A673 (cell line): ENCODE results near the gene AFG3L2.

ENCODE experiments used
- CTCF ChIP-seq: fragments of 300-800, 200-600 bp; sonication (generic); conservative IDR thresholded peaks from 2 replicates; pipeline ENCODE4 v1.5.1; 2017; ENCODE audit warnings: low read depth, mild to moderate bottlenecking, antibody characterized with exemption, low read length, moderate library complexity, mixed read lengths
- EZH2 ChIP-seq: fragments of 200-600 bp; sonication (generic); IDR thresholded peaks from 2 replicates; pipeline ENCODE4 v1.6.1; 2017; ENCODE audit warnings: borderline replicate concordance, low read depth, mild to moderate bottlenecking, mixed read lengths, antibody characterized with exemption, low read length; ENCODE audit not compliant: poor library complexity, severe bottlenecking

GRCh38 chr18:12397793-12398192, 20.8 kb upstream of the AFG3L2 start:
- TF ChIP-seq CTCF: no peak
- TF ChIP-seq EZH2: no peak
